Neural progenitor cell (in vitro differentiated cells): Measurements from ENCODE around the gene FOXO6. TPM values are rescaled to one million over a fixed set of nuclear protein-coding genes. Genes with fewer than 3 reads are reported as not detected.

ENCODE experiments used
- DNase-seq: peaks from one replicate; pipeline ENCODE4 v3.0.0-alpha.2; 2016; ENCODE audit warnings: low spot score
- H2AFZ ChIP-seq: fragments of 200-600 bp; sonication (generic); replicated peaks from 2 replicates; pipeline ENCODE4 v1.6.1; 2016; ENCODE audit warnings: antibody characterized with exemption
- H3F3A ChIP-seq: fragments of 200-600 bp; sonication (generic); 2 replicates; pipeline ENCODE4 v1.6.1; 2016; ENCODE audit warnings: antibody characterized with exemption, low read depth
- H3K27ac ChIP-seq: fragments of 200-600 bp; sonication (generic); 2 replicates; pipeline ENCODE4 v1.5.1; 2016; ENCODE audit warnings: mild to moderate bottlenecking
- H3K27me3 ChIP-seq: fragments of 200-600 bp; sonication (generic); 2 replicates; pipeline ENCODE4 v1.6.1; 2016; ENCODE audit warnings: mild to moderate bottlenecking, moderate library complexity
- H3K36me3 ChIP-seq: fragments of 200-600 bp; sonication (generic); 2 replicates; pipeline ENCODE4 v1.5.1; 2016
- H3K4me1 ChIP-seq: fragments of 200-600 bp; sonication (generic); 2 replicates; pipeline ENCODE4 v1.6.1; 2016; ENCODE audit warnings: mixed run types
- H3K4me2 ChIP-seq: fragments of 200-600 bp; sonication (generic); 2 replicates; pipeline ENCODE4 v1.6.1; 2016
- H3K4me3 ChIP-seq: fragments of 200-600 bp; sonication (generic); 2 replicates; pipeline ENCODE4 v1.5.1; 2016
- H3K79me2 ChIP-seq: fragments of 200-600 bp; sonication (generic); 2 replicates; pipeline ENCODE4 v1.6.1; 2016; ENCODE audit warnings: low read depth
- H3K9ac ChIP-seq: fragments of 200-600 bp; sonication (generic); 2 replicates; pipeline ENCODE4 v1.6.1; 2016
- H3K9me3 ChIP-seq: fragments of 200-600 bp; sonication (generic); 2 replicates; pipeline ENCODE4 v1.5.1; 2016; ENCODE audit warnings: low read depth
- H4K20me1 ChIP-seq: fragments of 200-600 bp; sonication (generic); 2 replicates; pipeline ENCODE4 v1.6.1; 2016; ENCODE audit warnings: low read depth
- H3K27ac Mint-ChIP-seq: 3 replicates; pipeline ENCODE4 v1.8.0; 2021; ENCODE audit warnings: mixed read lengths
- H3K27me3 Mint-ChIP-seq: 2 replicates; pipeline ENCODE4 v1.8.0; 2022; ENCODE audit warnings: low read depth, mild to moderate bottlenecking, inconsistent platforms, moderate library complexity, mixed read lengths; ENCODE audit not compliant: insufficient read depth
- H3K36me3 Mint-ChIP-seq: 3 replicates; pipeline ENCODE4 v1.8.0; 2021; ENCODE audit warnings: mixed read lengths
- H3K4me1 Mint-ChIP-seq: 3 replicates; pipeline ENCODE4 v1.8.0; 2021; ENCODE audit warnings: mixed read lengths
- H3K4me3 Mint-ChIP-seq: 3 replicates; pipeline ENCODE4 v1.8.0; 2021; ENCODE audit warnings: mild to moderate bottlenecking, moderate library complexity, mixed read lengths
- H3K9me3 Mint-ChIP-seq: 3 replicates; pipeline ENCODE4 v1.8.0; 2020; ENCODE audit warnings: mixed read lengths
- EZH2 ChIP-seq: fragments of 200-600 bp; sonication (generic); IDR thresholded peaks from 2 replicates; pipeline ENCODE4 v1.6.1; 2017; ENCODE audit warnings: antibody characterized with exemption, mild to moderate bottlenecking, moderate library complexity
- EZH2phosphoT487 ChIP-seq: fragments of 200-600 bp; sonication (generic); IDR thresholded peaks from 2 replicates; pipeline ENCODE4 v1.6.1; 2017; ENCODE audit warnings: antibody characterized with exemption
- total RNA-seq: library from RNA; depleted of rRNA; stranded (reverse); fragments of >200 nt; gene quantifications from 2 replicates; pipeline ENCODE4 v1.2.3, GENCODE V29; 2015; ENCODE audit warnings: low replicate concordance
- TF ChIP-seq, protein P1 (sequence below): fragments of 200-600 bp; sonication (generic); IDR thresholded peaks from 2 replicates; pipeline ENCODE4 v1.5.1; 2017; ENCODE audit warnings: antibody characterized with exemption, mild to moderate bottlenecking

Gene FOXO6
- total RNA-seq, 1 donor from 2014 or later = not detected

DNA sequence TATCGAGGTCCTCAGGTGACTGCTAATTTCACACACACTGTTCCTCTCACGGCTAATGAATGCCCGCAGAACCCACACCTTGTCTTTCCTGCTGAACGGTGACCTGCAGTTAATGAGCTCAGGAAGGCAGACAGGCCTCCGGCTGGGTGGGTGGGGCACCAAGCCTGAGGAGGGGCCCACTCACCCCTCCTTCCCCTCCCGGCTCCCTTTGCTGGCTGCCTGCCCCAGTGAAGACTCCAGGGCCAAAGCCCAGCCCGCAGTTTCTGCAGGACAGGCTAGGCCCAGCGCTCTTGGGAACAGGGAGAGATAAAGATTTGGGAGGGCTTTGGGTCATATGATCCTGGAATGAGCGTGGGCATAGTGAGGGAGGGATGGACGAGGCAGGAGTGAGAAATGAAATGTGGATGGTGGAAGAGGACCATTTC lies 26.4 kb downstream of the FOXO6 start:
- H3K9me3 Mint-ChIP-seq = peaks cover 5% of the 10 kb centered on the region
- Histone ChIP-seq H3K4me1 (peaks cover 50% of the 10 kb centered on the region), H3K79me2 (no peaks in the 10 kb centered on the region), H3K9ac (no peak overlapping the region), H3K4me3 (no peak overlapping the region), H2AFZ (no peak overlapping the region), H3K27ac (no peak overlapping the region), H3K27me3 (peaks cover 49% of the 10 kb centered on the region), H3F3A (peaks cover 29% of the 10 kb centered on the region), H3K9me3 (no peaks in the 10 kb centered on the region), H3K36me3 (no peaks in the 10 kb centered on the region), H4K20me1 (peaks cover 15% of the 10 kb centered on the region), H3K4me2 (peak overlapping the region; percentile 69)
- H3K4me1 Mint-ChIP-seq = peaks cover 48% of the 10 kb centered on the region
- peak overlapping the region; percentile 67 for H3K27ac Mint-ChIP-seq
- no peaks in the 10 kb centered on the region for H3K36me3 Mint-ChIP-seq
- peak overlapping the region; percentile 3 for H3K4me3 Mint-ChIP-seq
- peaks cover 42% of the 10 kb centered on the region for H3K27me3 Mint-ChIP-seq
- no peak for TF ChIP-seq EZH2phosphoT487
- TF ChIP-seq, protein P1, sequence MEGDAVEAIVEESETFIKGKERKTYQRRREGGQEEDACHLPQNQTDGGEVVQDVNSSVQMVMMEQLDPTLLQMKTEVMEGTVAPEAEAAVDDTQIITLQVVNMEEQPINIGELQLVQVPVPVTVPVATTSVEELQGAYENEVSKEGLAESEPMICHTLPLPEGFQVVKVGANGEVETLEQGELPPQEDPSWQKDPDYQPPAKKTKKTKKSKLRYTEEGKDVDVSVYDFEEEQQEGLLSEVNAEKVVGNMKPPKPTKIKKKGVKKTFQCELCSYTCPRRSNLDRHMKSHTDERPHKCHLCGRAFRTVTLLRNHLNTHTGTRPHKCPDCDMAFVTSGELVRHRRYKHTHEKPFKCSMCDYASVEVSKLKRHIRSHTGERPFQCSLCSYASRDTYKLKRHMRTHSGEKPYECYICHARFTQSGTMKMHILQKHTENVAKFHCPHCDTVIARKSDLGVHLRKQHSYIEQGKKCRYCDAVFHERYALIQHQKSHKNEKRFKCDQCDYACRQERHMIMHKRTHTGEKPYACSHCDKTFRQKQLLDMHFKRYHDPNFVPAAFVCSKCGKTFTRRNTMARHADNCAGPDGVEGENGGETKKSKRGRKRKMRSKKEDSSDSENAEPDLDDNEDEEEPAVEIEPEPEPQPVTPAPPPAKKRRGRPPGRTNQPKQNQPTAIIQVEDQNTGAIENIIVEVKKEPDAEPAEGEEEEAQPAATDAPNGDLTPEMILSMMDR = no peak
- no peak for TF ChIP-seq EZH2
- peak; percentile 92 for DNase-seq

DNA sequence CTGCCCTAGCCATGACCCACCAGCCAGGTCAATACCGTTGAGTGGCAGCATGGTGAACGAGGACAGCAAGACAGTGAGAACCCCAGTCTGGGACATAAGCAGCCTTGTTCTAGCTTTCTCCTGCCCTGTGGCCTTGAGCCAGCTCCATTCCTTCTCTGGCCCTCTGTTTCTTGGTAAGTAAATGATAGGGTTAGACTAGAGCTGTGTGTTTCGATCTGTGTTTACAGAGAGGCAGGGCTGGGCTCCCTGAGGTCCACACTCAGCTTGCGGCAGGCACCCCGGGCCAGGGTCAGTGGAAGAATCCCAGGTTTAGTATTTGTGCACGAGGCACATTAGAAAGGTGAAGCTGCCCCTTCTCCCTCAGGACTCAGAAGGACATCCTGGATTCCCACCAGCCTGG lies 27.3 kb downstream of the FOXO6 start:
- H3K27me3 Mint-ChIP-seq = peaks cover 39% of the 10 kb centered on the region
- H4K20me1 ChIP-seq = peaks cover 15% of the 10 kb centered on the region
- H3K4me2 ChIP-seq = peak overlapping the region; percentile 11
- H3F3A ChIP-seq = peaks cover 26% of the 10 kb centered on the region
- H3K27ac ChIP-seq = no peak overlapping the region
- H3K36me3 Mint-ChIP-seq = no peaks in the 10 kb centered on the region
- H3K79me2 ChIP-seq = no peaks in the 10 kb centered on the region
- H2AFZ ChIP-seq = no peak overlapping the region
- peaks cover 50% of the 10 kb centered on the region for H3K4me1 Mint-ChIP-seq
- no peak overlapping the region for H3K27ac Mint-ChIP-seq
- no peak for TF ChIP-seq EZH2
- TF ChIP-seq, protein P1 = no peak
- TF ChIP-seq EZH2phosphoT487 = no peak
- peaks cover 5% of the 10 kb centered on the region for H3K9me3 Mint-ChIP-seq
- H3K9me3 ChIP-seq = no peaks in the 10 kb centered on the region
- H3K4me1 ChIP-seq = peaks cover 42% of the 10 kb centered on the region
- H3K4me3 Mint-ChIP-seq = no peak overlapping the region
- H3K27me3 ChIP-seq = peaks cover 40% of the 10 kb centered on the region
- H3K9ac ChIP-seq = no peak overlapping the region
- H3K36me3 ChIP-seq = no peaks in the 10 kb centered on the region
- no peak overlapping the region for H3K4me3 ChIP-seq
- DNase-seq = no peak

DNA sequence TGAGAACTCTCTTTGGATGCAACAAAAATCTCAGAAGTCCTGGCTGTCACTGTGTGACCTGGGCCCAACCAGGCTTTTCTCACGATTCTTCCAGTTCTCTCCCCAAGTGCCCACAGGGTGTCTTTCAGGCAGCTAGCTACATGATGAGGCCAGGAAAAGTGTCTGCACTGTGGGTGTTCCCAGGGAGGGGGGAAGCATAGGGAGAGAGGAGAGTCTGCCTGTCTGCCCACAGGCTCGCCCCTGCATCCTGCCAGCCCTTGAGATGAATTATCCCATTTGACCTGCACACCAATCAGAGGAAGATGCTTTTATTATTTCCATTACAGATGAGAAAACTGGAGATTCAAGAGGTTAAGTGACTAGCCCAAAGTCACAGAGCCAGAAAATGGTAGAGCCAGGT lies 27.8 kb downstream of the FOXO6 start:
- H3F3A ChIP-seq = peaks cover 26% of the 10 kb centered on the region
- no peak overlapping the region for H3K4me3 Mint-ChIP-seq
- no peaks in the 10 kb centered on the region for H3K36me3 Mint-ChIP-seq
- no peak overlapping the region for H3K27ac ChIP-seq
- peaks cover 42% of the 10 kb centered on the region for H3K4me1 ChIP-seq
- no peak overlapping the region for H3K27ac Mint-ChIP-seq
- no peaks in the 10 kb centered on the region for H3K9me3 ChIP-seq
- no peak overlapping the region for H3K9ac ChIP-seq
- no peak overlapping the region for H3K4me3 ChIP-seq
- peaks cover 10% of the 10 kb centered on the region for H4K20me1 ChIP-seq
- peaks cover 2% of the 10 kb centered on the region for H3K9me3 Mint-ChIP-seq
- H3K4me1 Mint-ChIP-seq = peaks cover 52% of the 10 kb centered on the region
- no peak overlapping the region for H2AFZ ChIP-seq
- H3K79me2 ChIP-seq = no peaks in the 10 kb centered on the region
- H3K36me3 ChIP-seq = no peaks in the 10 kb centered on the region
- H3K27me3 ChIP-seq = peaks cover 35% of the 10 kb centered on the region
- H3K27me3 Mint-ChIP-seq = peaks cover 36% of the 10 kb centered on the region
- peak overlapping the region; percentile 11 for H3K4me2 ChIP-seq
- TF ChIP-seq EZH2 (no peak), EZH2phosphoT487 (no peak)
- TF ChIP-seq, protein P1 = no peak
- DNase-seq = peak; percentile 28
